CD4-positive, alpha-beta T cell (primary cell): ENCODE data around the gene THUMPD2. TPM values are rescaled to one million over a fixed set of nuclear protein-coding genes. Genes with fewer than 3 reads are reported as not detected.

Source experiments
- ATAC-seq: fragments of 200-7000 bp; cut with Tn5 transposase; one replicate; pipeline ENCODE4 v1.10.0; 2022; ENCODE audit warnings: mild to moderate bottlenecking; ENCODE audit not compliant: poor library complexity
- CTCF ChIA-PET: fragments of 350-600 bp; sonication (Branson Sonifier 250); formaldehyde crosslinking; loops from one replicate; lab custom pipeline; 2021; ENCODE audit warnings: antibody characterized with exemption, inconsistent platforms; lab: Charles Lee
- POLR2A ChIA-PET: fragments of 350-600 bp; sonication (Branson Sonifier 250); formaldehyde crosslinking; loops from one replicate; lab custom pipeline; 2021; ENCODE audit warnings: antibody characterized with exemption, inconsistent platforms; lab: Charles Lee
- DNase-seq, 14 experiments: peaks; one replicate each; pipeline ENCODE4 v3.0.0-alpha.2; 2013 to 2020; ENCODE audit warnings: mixed read lengths in 2 of 14
- H3K27ac ChIP-seq, 2 donors: one replicate each; pipeline versions ENCODE4 v1.5.1 to v1.7.0; 2013; ENCODE audit warnings: low read length in 2 of 2, low read depth in 1 of 2, mild to moderate bottlenecking in 1 of 2
- H3K27me3 ChIP-seq, 2 experiments: 1 replicate in 1 of 2; 2 replicates in 1 of 2; pipeline versions ENCODE4 v1.6.1 to v1.7.0; 2013; ENCODE audit warnings: low read length in 2 of 2, control low read depth in 1 of 2, mild to moderate bottlenecking in 1 of 2, moderate library complexity in 1 of 2; ENCODE audit not compliant: insufficient read depth in 2 of 2, control insufficient read depth in 1 of 2
- H3K36me3 ChIP-seq: one replicate; pipeline ENCODE4 v1.6.1; 2013; ENCODE audit warnings: low read length, control low read depth; ENCODE audit not compliant: insufficient read depth
- H3K4me1 ChIP-seq: one replicate; pipeline ENCODE4 v1.6.1; 2013; ENCODE audit warnings: low read length, control low read depth; ENCODE audit not compliant: insufficient read depth
- H3K4me3 ChIP-seq: one replicate; pipeline ENCODE4 v1.5.1; 2013; ENCODE audit warnings: mild to moderate bottlenecking, low read length, moderate library complexity
- H3K9me3 ChIP-seq, 2 experiments: 1 replicate in 1 of 2; 2 replicates in 1 of 2; pipeline versions ENCODE4 v1.6.1 to v1.7.0; 2013; ENCODE audit warnings: low read length in 2 of 2, mild to moderate bottlenecking in 2 of 2, control low read depth in 1 of 2, moderate library complexity in 1 of 2; ENCODE audit not compliant: control insufficient read depth in 1 of 2, insufficient read depth in 1 of 2
- H3K27ac Mint-ChIP-seq: one replicate; pipeline ENCODE4 v1.8.0; 2020; ENCODE audit warnings: mixed read lengths
- H3K27me3 Mint-ChIP-seq: one replicate; pipeline ENCODE4 v1.8.0; 2021; ENCODE audit warnings: mixed read lengths
- H3K36me3 Mint-ChIP-seq: one replicate; pipeline ENCODE4 v1.8.0; 2021; ENCODE audit warnings: low read depth, mixed read lengths
- H3K4me1 Mint-ChIP-seq: one replicate; pipeline ENCODE4 v1.8.0; 2021; ENCODE audit warnings: low read depth, mixed read lengths
- H3K4me3 Mint-ChIP-seq: one replicate; pipeline ENCODE4 v1.8.0; 2020; ENCODE audit warnings: mild to moderate bottlenecking, mixed read lengths
- H3K9me3 Mint-ChIP-seq: one replicate; pipeline ENCODE4 v1.8.0; 2020; ENCODE audit warnings: mixed read lengths
- CTCF ChIP-seq: fragments of 200-600 bp; IDR thresholded peaks from one replicate; pipeline ENCODE4 v1.8.0; 2022; ENCODE audit warnings: antibody characterized with exemption, mild to moderate bottlenecking
- intact Hi-C, 2 experiments: fragments of 100-400 bp; cut with DNase I in 1 of 2; cut with micrococcal nuclease in 1 of 2; formaldehyde crosslinking; loops; one replicate each; pipeline versions ENCODE4 v1.15.1 to v1.9.0; 2023 to 2025; cut with DNase I, micrococcal nuclease
- total RNA-seq, 174 experiments: library from RNA in 2 of 174; stranded (reverse) in 2 of 174; gene quantifications; one replicate each; pipeline ENCODE4 v1.2.3 and lab custom pipeline; 2021 to 2026

THUMPD2 gene
- total RNA-seq, 2 experiments from 2014 or later = 13.7 to 15.5 TPM

DNA sequence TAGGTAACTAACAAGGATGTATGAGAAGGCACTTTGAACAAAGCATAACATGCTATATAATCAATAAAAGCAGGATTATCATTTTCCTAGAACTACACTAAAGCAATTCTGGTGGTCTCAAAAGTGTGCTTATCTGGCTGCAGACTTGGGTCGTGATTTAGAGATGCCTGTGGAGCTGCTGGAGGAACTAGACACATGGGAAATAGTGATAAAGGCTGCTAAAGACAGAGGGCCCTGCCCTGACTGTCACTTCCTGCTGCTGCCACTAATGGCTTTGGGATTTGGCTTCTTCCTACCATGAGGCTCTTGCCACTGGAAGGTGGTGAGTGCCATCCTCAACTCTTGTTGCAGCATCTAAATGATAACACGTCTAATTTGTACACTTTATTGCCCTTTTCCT lies 90.9 kb downstream of the THUMPD2 start:
- Mint-ChIP-seq H3K4me3 (no peak overlapping the region), H3K4me1 (no peaks in the 10 kb centered on the region), H3K27ac (no peak overlapping the region), H3K36me3 (no peaks in the 10 kb centered on the region), H3K9me3 (peaks cover 4% of the 10 kb centered on the region), H3K27me3 (peaks cover 41% of the 10 kb centered on the region)
- H3K9me3 ChIP-seq = peaks cover 0 to 3% of the 10 kb centered on the region in 2 experiments
- ChIA-PET POLR2A (no interaction called here), CTCF (no interaction called here)
- H3K36me3 ChIP-seq = no peaks in the 10 kb centered on the region
- ATAC-seq (no peak), DNase-seq (no peak)
- no peak overlapping the region for H3K27ac ChIP-seq
- no peak overlapping the region for H3K4me3 ChIP-seq
- TF ChIP-seq CTCF = no peak
- H3K27me3 ChIP-seq = peaks cover 0 to 22% of the 10 kb centered on the region in 2 experiments
- H3K4me1 ChIP-seq = no peaks in the 10 kb centered on the region
- intact Hi-C loops = no loop called here

DNA sequence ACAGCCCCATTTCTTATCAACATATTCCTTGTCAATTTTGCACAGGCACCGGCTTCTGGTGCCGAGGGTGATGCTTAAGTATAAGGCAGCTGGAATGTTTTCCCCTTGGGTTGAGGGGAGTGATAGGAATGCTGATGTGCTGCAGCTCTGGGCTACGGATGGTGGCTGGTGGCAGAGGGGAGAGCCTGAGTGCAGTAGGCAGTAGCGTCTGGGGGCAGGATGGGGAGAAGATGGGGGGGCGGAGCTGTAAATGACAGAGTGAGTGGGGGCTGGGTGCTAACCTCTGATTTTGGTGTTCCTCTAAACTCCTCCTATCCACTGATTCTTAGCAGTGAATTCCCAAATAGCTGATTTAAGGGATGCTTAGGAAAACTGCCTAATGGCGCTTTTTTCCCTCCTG lies 92.6 kb downstream of the THUMPD2 start:
- no peaks in the 10 kb centered on the region for H3K4me1 ChIP-seq
- Mint-ChIP-seq H3K27ac (no peak overlapping the region), H3K9me3 (peaks cover 4% of the 10 kb centered on the region), H3K27me3 (peaks cover 47% of the 10 kb centered on the region), H3K4me3 (no peak overlapping the region), H3K36me3 (no peaks in the 10 kb centered on the region), H3K4me1 (no peaks in the 10 kb centered on the region)
- POLR2A ChIA-PET = no interaction called here
- no peak overlapping the region for H3K4me3 ChIP-seq
- H3K27me3 ChIP-seq = peaks cover 0 to 19% of the 10 kb centered on the region in 2 experiments
- H3K9me3 ChIP-seq = peaks cover 0 to 3% of the 10 kb centered on the region in 2 experiments
- no peak for DNase-seq
- intact Hi-C loops = no loop called here
- TF ChIP-seq CTCF = no peak
- no peak for ATAC-seq
- CTCF ChIA-PET = no interaction called here
- H3K27ac ChIP-seq = no peak overlapping the region
- no peaks in the 10 kb centered on the region for H3K36me3 ChIP-seq

Other genes starting within 250 kb of the THUMPD2 start
- gene TMEM178A, start 113.3 kb downstream of the THUMPD2 start, total RNA-seq = under 1 TPM; 0.22 to 0.53 TPM